HG02588 (cell line): Measurements from ENCODE around the gene OR6X1.
"Not testable (repeated sequence)": the region's sequence is repeated elsewhere in the genome, so short reads cannot be mapped to it uniquely, and the experiment has no call there.

Experiments
- ATAC-seq: cut with Tn5 transposase; IDR thresholded peaks from one replicate; pipeline ENCODE4 v1.9.1; 2021; ENCODE audit warnings: mild to moderate bottlenecking, moderate library complexity; ENCODE audit not compliant: unreplicated experiment

The OR6X1 gene

GRCh38 chr11:123755344-123755743 is 1.0 kb upstream of the OR6X1 start:
- no peak for ATAC-seq

- peak; percentile 72 for ATAC-seq
These were observed 1.2 kb downstream of the OR6X1 start for GRCh38 chr11:123753110-123753509.

GRCh38 chr11:123751781-123752180 is 2.5 kb downstream of the OR6X1 start:
- ATAC-seq = no peak

GRCh38 chr11:123748349-123748748 is 6.0 kb downstream of the OR6X1 start:
- not testable (repeated sequence) for ATAC-seq

- no peak for ATAC-seq
These were observed 8.4 kb downstream of the OR6X1 start for GRCh38 chr11:123745764-123746451.

- ATAC-seq = no peak
These were observed 11.6 kb downstream of the OR6X1 start for GRCh38 chr11:123742724-123743120.

GRCh38 chr11:123742031-123742723 is 12.1 kb downstream of the OR6X1 start:
- ATAC-seq = no peak

- peak; percentile 99 for ATAC-seq
These were observed 12.9 kb downstream of the OR6X1 start, which contains the start of gene ZNF202 for GRCh38 chr11:123741159-123742030. Gene ZNF202, minus strand, starts transcription at chr11:123741660. Its CDS starts 10,772 bp downstream, at chr11:123730888.

GRCh38 chr11:123740787-123741158 is 13.5 kb downstream of the OR6X1 start:
- ATAC-seq = peak; percentile 0

GRCh38 chr11:123738374-123738773 is 15.9 kb downstream of the OR6X1 start:
- ATAC-seq = no peak

- no peak for ATAC-seq
These were observed 17.5 kb downstream of the OR6X1 start for GRCh38 chr11:123736769-123737168.

- no peak for ATAC-seq
These were observed 24.7 kb downstream of the OR6X1 start for GRCh38 chr11:123729602-123730001.

- no peak for ATAC-seq
These were observed 28.2 kb downstream of the OR6X1 start for GRCh38 chr11:123725995-123726655.

- ATAC-seq = no peak
These were observed 34.9 kb downstream of the OR6X1 start for GRCh38 chr11:123719452-123719851.

- ATAC-seq = no peak
These were observed 35.8 kb downstream of the OR6X1 start for GRCh38 chr11:123718469-123718868.

- ATAC-seq = no peak
These were observed 36.3 kb downstream of the OR6X1 start for GRCh38 chr11:123718063-123718462.

- not testable (repeated sequence) for ATAC-seq
These were observed 41.7 kb downstream of the OR6X1 start for GRCh38 chr11:123712627-123713026.

GRCh38 chr11:123707606-123708205 is 46.6 kb downstream of the OR6X1 start:
- no peak for ATAC-seq

- ATAC-seq = no peak
These were observed 47.1 kb downstream of the OR6X1 start for GRCh38 chr11:123707206-123707605.

GRCh38 chr11:123704341-123704740 is 50.0 kb downstream of the OR6X1 start:
- no peak for ATAC-seq
